GM19467 (cell line): ENCODE data around the gene PTGER3.

Source experiments
- ATAC-seq: cut with Tn5 transposase; IDR thresholded peaks from one replicate; pipeline ENCODE4 v1.9.1; 2021; ENCODE audit warnings: mild to moderate bottlenecking, moderate library complexity; ENCODE audit not compliant: unreplicated experiment

Gene PTGER3

DNA sequence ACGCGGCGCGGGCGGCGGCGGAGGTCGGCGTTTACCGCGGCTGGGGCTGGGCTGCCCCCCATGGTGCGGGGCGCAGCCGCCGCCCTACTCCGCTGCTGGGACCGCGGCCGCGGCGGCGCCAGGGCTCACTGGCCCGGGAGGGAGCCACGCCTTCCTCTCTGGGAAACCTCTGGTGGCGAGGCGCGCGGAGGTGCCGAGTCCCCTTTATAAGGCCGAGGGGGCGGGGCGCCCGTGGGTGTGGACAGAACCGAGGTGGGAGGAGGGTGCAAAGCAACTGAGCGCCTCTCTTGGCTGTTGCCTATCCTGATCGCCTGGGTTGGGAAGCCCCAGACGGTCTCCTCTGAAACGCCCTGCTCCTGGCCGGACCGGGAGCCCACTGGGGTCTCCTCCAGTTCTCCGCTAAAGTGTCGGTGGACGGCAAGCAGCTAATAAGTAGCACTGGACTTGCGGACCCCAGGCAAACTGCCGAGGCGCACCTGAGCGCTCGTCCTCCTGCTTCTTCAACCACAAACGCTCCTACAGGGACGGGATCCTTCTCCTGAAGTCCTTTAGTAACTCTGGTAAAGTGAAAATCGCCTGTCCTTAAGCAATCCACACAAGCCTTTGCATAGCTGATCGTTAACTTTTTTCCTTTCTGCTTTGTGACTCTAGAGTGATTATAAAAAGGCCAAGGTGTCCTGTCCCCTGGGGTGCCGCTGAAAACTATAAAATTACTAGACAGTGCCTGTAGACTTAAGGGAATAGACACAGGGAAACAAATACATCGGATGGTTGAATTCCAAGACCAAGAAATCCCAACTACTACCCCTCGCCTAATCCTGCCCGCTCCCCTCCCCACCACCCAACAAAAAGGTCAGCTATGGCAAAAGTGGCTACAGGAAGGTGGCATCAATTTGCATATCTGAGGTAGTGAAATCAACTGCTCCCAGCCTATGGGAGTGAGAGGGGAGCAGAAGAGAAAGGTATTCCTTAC lies at the start of gene PTGER3:
PTGER3 (minus strand) TSS at position 182 of the 973 bp plus-strand sequence. CDS start 239 bp downstream, outside the sequence.
- ATAC-seq = no peak

DNA sequence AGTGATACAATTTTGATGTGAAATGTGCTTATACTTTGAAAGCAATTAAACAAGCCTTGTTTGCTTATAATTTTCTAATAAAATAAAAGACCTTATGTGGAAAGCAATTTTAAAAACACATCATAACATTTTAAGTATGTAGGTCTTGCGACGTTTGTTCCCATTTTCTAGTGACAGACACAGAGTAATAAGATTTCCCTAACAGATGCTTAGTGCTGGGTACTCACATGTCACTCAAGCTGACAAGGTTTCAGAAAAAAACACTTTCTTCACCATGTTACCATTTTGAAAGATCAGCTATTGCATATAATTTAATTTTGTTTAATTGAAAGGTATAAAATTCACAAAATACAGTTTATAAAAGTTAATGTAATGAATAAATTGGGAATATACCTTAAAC lies 47.3 kb upstream of the PTGER3 start:
- no peak for ATAC-seq

DNA sequence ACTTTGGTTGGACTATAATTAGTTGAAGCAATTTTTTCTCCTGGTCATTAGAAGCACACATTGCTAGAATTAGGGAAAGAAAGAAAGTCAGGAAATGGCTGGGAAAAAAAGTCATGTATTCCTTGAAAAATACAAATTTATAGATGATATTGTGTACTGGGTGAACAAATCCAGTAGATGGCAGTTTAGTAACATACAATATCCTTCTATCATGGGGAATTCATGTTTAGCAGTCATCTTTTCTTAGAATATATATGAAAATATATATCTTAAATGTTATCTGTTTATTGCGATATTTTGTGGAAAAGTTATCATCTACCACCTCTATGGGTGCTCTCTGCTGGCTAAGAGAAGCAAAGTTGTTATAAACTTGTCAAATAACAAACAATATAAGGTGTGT lies 46.3 kb upstream of the PTGER3 start:
- ATAC-seq = no peak

DNA sequence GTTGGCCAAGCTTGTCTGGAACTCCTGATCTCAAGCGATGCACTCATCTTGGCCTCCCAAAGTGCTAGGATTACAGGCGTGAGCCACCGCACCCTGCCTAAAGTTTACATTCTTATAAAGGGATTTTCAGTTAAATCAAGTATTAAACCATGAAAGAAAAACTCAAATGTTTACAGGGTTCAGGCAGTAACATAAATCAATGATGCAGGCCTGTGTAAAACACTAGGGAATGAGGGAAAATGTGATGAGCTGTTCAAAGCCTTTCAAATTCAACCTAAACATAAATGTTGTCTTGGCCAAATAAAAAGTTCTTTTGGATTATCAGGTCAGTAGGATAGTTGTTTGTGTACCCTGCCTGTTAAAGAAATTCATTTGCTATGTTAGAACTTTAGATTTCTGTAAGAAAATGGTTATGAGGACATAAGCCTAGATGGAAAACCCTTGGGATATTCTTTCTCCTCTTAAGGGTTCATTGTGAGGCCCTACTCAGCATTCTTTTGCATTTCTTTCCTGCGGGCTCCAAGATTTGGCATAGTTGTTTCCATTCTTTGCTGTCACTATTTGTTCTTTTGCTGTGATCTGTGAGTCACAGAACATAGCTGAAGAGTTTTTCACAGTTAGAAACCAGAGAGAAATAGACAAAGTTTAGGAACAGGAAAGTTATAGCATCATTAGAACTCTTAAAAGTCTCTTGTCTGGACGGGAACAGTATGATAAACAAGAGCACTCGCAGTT lies 42.1 kb upstream of the PTGER3 start:
- ATAC-seq = no peak

DNA sequence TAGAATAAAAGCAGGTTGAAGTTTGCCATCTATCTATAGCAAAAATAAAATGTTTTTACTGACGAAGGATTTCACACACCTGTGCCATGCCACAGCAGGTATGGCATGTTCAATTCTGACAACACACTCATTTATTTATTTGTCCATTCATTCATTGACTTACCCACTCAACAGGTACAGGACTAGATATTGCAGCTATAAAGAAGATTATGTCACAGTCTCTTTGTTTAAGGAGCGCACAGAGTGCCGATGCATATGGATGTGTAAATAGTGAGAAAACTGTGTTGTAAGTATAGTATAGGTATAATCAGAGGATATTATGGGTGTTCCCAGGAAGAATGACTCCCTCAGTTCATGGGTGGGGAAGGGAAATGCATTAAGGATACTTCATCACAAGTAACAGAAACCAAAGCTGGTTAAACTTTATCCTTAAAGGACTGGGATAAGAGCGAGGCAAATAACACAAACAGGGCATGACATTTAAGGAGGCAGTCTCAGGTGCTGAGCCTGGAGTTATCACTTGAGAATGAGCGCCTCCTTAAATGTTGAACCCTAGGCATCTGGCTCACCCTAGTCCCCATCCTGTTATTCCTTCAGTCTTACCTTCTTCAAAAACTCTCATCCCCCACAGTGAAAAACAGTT lies 41.1 kb upstream of the PTGER3 start:
- ATAC-seq = no peak

DNA sequence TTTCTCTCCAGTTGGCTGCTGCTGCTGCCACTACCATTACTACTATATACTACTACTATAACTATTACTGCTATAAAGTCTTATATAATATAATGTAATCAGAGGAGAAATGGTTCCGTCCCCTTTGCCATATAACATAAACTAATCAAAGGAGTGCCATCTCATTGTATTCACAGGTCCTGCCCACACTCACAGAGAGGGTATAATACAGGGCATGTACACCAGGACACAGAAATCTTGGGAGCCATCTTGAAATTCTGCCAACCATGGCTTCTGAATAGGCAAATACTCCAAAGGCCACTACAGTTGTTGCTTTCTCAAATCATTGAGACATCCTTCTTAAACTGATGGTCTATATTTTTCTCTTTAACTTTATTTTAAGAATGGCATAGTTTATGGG lies 40.1 kb upstream of the PTGER3 start:
- ATAC-seq = no peak

DNA sequence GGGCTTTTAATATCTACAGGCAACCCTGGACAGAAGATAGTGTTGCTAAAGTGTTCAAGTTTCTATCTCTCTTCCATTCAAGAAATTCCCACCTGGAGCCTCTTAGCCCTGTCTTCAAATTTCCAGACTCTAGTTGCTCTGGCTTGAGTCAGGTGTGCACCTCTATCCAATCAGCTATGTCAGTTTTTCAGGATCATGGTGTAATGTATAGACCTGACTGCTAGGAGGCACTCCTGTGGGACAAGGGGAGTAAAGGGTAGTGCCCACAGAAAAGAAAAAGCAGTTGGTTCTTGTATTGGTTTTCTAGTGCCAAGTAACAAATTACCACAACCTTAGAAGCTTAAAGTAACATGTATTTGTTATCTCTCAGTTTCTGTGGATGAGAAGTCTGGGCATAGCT lies 39.4 kb upstream of the PTGER3 start:
- ATAC-seq = no peak

DNA sequence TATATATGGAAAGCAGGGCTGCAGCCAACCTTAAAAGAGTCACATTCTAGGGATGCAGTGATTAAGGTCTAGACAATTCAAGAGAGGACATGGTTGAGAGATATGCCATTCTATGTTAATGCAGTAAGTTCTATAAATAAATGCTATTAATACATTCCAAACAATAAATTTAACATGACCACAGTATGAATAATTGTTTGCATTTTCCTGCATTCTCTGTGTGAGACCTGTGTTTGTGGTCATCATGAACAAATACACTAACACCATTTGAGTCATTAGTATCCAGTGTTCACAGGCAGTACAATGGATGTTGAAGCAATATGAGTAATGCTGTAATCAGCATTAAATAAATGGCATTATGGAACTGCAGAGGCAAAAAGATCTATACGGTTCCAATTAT lies 38.7 kb upstream of the PTGER3 start:
- no peak for ATAC-seq

DNA sequence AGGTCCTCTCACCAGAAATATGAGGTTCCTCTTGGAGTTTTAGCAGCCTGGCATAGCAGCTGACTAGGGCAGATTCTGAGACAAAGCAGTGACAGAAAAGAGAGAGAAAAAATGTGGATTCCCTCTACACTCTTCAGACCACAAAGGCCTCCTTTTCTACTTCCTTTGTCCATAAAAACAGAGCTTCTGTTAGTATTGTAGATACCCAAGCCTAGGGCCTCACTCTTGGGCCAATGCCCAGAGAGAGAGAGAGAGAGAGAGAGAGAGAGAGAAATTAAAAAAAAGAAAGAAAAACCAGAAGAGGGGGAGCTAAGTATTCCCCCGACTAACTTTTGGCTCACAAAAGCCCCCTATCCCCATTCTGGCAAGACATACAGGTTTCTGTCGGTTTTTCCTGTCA lies 35.7 kb upstream of the PTGER3 start:
- ATAC-seq = no peak

DNA sequence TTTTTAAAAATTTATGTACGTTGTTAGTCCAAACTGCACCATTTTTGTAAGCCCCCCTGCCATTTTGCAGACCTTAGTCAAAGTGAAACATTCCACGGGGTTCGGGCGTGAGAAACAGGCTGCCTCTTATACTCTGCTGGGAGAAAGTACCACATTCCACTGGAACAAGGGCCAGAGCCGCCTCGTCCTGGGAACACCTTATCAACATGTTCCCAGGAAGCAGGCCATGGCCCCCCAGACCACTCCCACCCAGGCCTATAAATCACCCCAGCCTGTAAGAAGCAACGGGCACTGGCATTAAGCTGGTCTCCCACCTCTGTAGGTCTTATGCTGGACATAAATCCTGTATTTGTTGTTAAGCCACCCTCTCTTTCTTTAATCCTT lies 34.1 kb upstream of the PTGER3 start:
- ATAC-seq = no peak

DNA sequence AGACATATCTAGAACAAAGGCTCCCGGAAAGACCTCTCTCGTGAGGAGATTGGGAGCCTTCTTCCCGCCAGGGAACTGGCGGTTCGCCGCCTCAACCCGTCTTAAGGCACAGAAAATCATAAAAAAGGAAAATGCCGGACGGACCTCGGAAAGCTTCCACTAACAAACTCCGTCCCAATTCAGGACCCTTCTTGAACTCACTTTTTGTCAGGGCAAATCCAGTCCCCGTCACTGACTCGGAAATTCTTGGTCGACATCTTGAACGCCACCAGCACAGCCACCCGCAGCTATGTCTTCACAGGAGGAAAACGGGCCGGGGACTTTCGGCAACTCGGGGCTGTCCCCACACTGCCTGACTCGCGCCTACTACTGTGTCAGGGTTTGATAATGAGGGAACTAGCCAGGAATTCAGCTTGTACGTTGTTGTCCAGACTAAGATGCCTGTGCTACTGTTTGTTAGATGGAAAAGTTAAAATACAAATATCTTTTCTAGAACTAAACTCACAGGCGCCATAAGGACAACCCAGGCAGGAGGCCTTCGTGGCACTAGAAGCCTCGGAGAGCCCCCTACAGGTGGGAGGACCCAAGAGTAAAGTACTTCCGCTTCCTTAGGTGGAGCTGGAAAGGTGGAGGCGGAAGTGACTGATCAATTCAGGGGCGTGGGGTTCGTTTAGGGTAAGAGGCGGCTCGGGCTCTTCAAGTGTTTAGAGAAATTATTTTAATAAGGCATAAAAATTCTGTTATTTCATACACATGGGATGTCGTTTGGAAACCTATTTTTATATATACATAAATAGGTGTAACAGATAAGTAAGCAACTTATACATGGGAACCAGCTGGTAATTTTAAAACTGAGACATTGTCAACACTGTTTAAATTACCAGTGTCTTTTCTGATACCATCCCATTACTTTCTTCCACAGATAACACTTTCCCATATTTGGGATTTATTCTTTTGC lies 33.4 kb upstream of the PTGER3 start, which contains the start of gene ZRANB2:
ZRANB2 (minus strand) TSS at position 297 of the 958 bp plus-strand sequence; CDS start at position 257, 40 bp downstream.
- ATAC-seq = peak; percentile 98

DNA sequence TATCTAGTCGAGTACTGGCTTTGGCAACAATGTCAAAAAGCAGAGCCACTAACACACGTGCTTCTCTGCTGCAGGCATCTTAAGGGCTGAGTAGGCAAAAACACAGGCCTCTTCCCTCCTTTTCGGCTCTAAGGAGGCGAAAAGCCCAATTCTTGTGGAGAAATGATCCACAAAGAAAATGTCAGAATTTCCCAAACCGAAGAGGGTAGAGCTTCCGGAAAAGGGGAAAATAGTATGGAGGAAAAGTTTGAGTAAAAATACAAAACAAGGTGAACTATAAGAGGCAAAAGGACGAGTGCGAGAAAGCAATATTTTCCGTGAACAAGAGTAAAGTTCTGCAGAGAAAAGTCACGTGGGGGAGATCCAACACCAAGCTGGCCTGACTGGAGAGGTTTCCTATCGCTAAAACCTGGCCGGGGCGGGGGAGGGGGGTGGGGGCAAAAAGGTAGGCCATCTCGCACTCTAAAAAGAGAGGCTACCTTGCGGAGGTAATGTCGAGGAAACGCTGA lies 32.7 kb upstream of the PTGER3 start:
- peak; percentile 5 for ATAC-seq

DNA sequence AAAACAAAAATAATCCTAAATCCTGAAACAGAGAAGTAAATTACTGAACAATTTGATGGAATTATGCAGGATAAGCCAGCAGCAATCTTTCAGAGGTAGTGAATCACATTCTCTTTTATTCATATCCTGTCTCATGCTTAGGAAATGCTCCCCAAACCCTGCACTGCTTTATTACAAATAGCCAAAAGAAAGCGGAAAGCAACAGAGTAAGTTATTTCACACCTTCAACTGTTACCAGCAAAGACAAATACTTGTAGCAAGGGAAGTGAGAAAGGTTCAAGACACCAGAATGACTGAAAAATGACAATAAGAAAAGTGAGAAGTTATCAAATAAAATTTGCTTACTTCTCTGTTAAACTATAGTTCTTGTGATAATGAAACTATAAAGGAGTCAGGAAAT lies 27.1 kb upstream of the PTGER3 start:
- ATAC-seq = no peak

DNA sequence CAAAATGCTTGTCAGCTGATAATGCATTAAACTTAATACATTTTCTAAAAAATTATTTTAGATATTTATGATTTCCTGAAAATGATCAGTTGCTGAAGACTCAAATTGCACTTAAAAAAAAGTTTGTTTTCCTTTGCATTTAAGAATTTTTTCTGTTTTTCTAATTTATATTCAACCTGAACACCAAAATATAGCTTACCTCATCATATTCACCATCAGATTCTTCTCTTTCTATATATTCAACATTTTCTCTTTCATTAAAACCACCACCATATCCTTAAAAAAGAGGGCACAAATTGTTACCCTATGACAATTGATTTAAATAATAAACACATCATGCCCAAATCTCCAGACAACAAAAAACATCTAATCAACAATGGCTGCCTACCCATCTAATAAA lies 24.7 kb upstream of the PTGER3 start:
- no peak for ATAC-seq

DNA sequence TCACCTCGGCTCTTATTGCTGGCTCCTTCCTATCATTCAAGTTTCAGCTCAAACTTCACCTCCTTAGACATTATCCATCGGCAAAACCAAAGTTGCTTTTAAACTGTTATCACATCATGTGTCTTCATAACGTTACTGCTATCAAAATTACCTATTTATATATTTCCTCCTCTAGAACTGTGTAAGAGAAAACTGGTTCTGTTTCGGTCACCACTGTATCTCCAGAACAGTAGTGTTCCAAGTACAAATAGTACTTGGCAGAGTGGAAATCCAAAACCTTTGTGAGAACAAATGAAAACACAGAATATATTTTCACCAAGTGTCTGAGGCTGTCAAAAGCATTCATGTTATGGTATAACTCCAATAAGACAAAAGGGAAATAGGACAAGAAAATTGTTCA lies 24.1 kb upstream of the PTGER3 start:
- ATAC-seq = no peak

DNA sequence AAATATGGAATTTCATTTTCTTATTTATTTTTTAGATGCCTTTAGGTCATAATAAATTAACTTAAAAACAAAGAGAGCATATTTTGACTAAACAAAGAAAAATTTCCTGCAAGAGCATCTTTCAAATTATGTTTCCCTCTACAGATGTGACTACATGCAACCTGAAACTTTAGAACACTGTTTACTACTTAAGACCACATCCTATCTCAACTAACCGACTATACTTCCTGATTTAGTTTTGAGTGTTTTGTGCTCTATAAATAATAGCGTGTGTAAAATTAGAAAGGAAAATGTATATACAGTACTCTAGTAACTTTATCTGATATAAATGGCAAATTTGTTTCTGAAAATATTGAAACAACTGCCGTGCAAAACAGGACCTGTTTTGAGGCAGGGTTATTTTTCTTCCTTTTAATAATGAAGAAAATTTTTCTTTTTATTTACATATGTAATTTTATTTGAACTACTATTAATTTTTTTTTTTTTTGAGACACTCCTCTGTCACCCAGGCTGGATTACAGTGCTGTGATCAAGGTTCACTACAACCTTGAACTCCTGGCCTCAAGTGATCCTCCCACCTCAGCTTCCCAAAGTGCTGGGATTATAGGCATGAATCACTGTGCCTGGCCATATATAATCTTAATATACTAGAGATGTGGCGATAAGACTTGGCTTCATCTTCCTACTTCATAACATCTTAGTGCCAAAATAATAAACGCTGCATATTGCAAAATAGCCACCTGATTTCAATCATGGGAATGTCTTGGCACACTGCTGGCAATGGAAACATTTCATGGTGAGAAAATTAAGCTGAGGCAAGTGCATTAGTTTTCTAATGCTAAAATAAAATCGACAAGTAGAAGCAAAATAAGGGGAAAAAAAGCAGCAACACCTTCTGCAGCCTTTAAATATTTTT lies 21.0 kb upstream of the PTGER3 start:
- ATAC-seq = peak; percentile 70

DNA sequence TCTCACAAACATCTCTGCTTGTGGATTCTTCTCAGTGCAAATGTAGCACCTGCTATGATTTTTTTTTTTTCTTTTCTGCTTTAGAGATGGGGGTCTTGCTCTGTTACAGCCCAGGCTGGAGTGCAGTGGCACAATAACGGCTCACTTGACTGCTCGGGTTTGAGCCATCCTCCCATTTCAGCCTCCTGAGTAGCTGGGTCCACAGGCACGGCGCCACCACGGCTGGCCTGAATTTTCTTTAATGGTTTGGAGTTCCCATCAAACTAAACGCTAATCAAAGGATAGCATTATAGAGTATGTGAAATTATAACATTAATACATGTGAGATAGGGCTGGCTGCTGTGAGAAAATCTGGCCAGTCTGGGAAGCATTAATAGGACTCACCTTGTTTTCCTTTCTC lies 7.2 kb upstream of the PTGER3 start:
- ATAC-seq = no peak

DNA sequence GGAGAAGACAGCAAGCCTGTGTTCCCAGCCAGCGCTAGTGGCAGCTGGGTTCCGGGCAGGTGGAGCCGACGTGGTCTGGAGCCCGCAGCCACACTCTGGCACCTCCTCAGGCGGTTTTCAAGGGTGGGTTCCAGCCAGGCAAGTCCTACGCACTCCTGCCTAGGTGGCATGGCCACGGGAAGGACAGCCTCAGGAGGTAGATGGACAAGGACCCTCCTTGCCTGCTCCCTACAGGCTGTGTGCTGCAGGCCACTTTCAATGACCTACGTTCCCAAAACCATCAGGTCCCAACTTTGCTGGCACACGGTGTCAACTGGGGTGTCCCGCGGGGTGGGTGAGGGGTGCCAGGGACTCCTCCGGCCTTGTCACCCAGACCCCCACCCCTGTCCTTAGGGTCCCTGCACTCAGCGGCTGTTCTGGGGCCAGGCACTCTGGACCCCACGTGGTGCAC lies 6.7 kb upstream of the PTGER3 start:
- ATAC-seq = no peak

DNA sequence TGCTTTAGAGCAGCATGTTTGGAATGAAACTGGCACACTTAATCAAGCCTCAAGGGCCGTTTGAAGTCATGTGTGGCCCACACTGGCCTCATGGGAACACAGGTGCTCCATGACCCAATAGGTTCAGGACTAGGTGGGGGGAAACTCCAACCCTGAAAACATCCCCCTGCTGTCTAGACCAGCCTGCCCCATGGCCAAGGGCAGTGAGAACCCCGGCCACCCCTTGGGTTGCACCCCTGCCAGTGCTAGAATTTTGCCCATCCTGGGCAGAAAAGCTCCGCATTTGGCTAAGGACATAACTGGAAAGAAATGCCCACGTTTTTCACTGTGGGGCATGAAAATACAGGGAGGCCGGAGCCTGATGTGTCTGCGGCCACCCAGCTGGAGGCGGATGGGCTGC lies 6.1 kb upstream of the PTGER3 start:
- no peak for ATAC-seq
